GM23248 (cell line): ENCODE measurements around the gene TRIAP1. TPM values are rescaled to one million over a fixed set of nuclear protein-coding genes. Genes with fewer than 3 reads are reported as not detected.

ENCODE experiments used
- DNase-seq: peaks from one replicate; pipeline ENCODE4 v3.0.0-alpha.2; 2015
- H2AFZ ChIP-seq: fragments of 200-600 bp; sonication (generic); 2 replicates; pipeline ENCODE4 v1.6.1; 2016; ENCODE audit warnings: antibody characterized with exemption
- H3F3A ChIP-seq: fragments of 200-600 bp; sonication (generic); 2 replicates; pipeline ENCODE4 v1.6.1; 2016; ENCODE audit warnings: mild to moderate bottlenecking, antibody characterized with exemption, mixed run types; ENCODE audit not compliant: insufficient read depth
- H3K27ac ChIP-seq: fragments of 200-600 bp; sonication (generic); 2 replicates; pipeline ENCODE4 v1.5.1; 2016; ENCODE audit warnings: mild to moderate bottlenecking
- H3K27me3 ChIP-seq: fragments of 200-600 bp; sonication (generic); replicated peaks from 2 replicates; pipeline ENCODE4 v1.6.1; 2016; ENCODE audit warnings: mild to moderate bottlenecking; ENCODE audit not compliant: insufficient read depth
- H3K36me3 ChIP-seq: fragments of 200-600 bp; sonication (generic); 2 replicates; pipeline ENCODE4 v1.6.1; 2016; ENCODE audit warnings: low read depth, mild to moderate bottlenecking
- H3K4me1 ChIP-seq: fragments of 200-600 bp; sonication (generic); 2 replicates; pipeline ENCODE4 v1.6.1; 2016; ENCODE audit warnings: mild to moderate bottlenecking; ENCODE audit not compliant: insufficient read depth
- H3K4me2 ChIP-seq: fragments of 200-600 bp; sonication (generic); one replicate; pipeline ENCODE4 v1.6.1; 2016; ENCODE audit warnings: mild to moderate bottlenecking; ENCODE audit not compliant: unreplicated experiment
- H3K4me3 ChIP-seq: fragments of 200-600 bp; sonication (generic); 2 replicates; pipeline ENCODE4 v1.5.1; 2016; ENCODE audit warnings: mild to moderate bottlenecking
- H3K79me2 ChIP-seq: fragments of 200-600 bp; sonication (generic); 2 replicates; pipeline ENCODE4 v1.6.1; 2016; ENCODE audit warnings: mild to moderate bottlenecking; ENCODE audit not compliant: insufficient read depth
- H3K9ac ChIP-seq: fragments of 200-600 bp; sonication (generic); 2 replicates; pipeline ENCODE4 v1.6.1; 2016; ENCODE audit warnings: mild to moderate bottlenecking
- H3K9me2 ChIP-seq: fragments of 200-600 bp; sonication (generic); 2 replicates; pipeline ENCODE4 v1.6.1; 2016; ENCODE audit warnings: mixed run types, mild to moderate bottlenecking, moderate library complexity; ENCODE audit not compliant: insufficient read depth
- H3K9me3 ChIP-seq: fragments of 200-600 bp; sonication (generic); one replicate; pipeline ENCODE4 v1.6.1; 2017; ENCODE audit warnings: low read depth
- H4K20me1 ChIP-seq: fragments of 200-600 bp; sonication (generic); 2 replicates; pipeline ENCODE4 v1.6.0; 2016; ENCODE audit not compliant: insufficient read depth
- EZH2 ChIP-seq: fragments of 200-600 bp; sonication (generic); IDR thresholded peaks from 2 replicates; pipeline ENCODE4 v1.6.1; 2018; ENCODE audit warnings: antibody characterized with exemption, mild to moderate bottlenecking; ENCODE audit not compliant: insufficient read depth, poor library complexity, severe bottlenecking
- EZH2phosphoT487 ChIP-seq: fragments of 200-600 bp; sonication (generic); IDR thresholded peaks from 2 replicates; pipeline ENCODE4 v1.6.1; 2018; ENCODE audit warnings: antibody characterized with exemption, moderate library complexity, mild to moderate bottlenecking, low read depth; ENCODE audit not compliant: insufficient read depth
- WGBS, 2 experiments: methylation state at CpG; one replicate each; pipeline ENCODE4 v1.1.6; 2015 to 2017; ENCODE audit warnings: low lambda C conversion rate in 2 of 2, low coverage in 1 of 2; ENCODE audit errors: missing lambda C conversion rate in 2 of 2; 5-methylcytosine and 5-hydroxymethylcytosine counted together
- in situ Hi-C: fragments of 300-500 bp; cut with MboI; formaldehyde crosslinking; loops from 2 replicates; pipeline ENCODE4 v1.15.0; 2020
- polyA plus RNA-seq: library from polyadenylated mRNA; unstranded; fragments of >200 nt; fragmentation: Nextera tagmentation; extraction: Ambion mirVana; gene quantifications from 2 replicates; pipeline ENCODE4 v1.2.1, GENCODE V29; 2016
- total RNA-seq: library from RNA; depleted of rRNA; stranded (reverse); fragments of >200 nt; shearing (Covaris generic); gene quantifications from 2 replicates; pipeline ENCODE4 v1.2.3, GENCODE V29; 2014

The TRIAP1 gene
- total and polyA plus RNA-seq, 2 experiments from 2014 or later, result 45.6 to 68.6 TPM

- DNase-seq, result no peak
- Histone ChIP-seq H3K36me3 (peaks cover 81% of the 10 kb centered on the region), H2AFZ (no peak overlapping the region), H3K4me3 (no peak overlapping the region), H3K4me1 (peaks cover 12% of the 10 kb centered on the region; the same call in 1 of the 2 replicates), H3K79me2 (peaks cover 88% of the 10 kb centered on the region), H3K9ac (no peak overlapping the region), H3K9me2 (no peaks in the 10 kb centered on the region), H3K27me3 (no peaks in the 10 kb centered on the region), H3K4me2 (no peak overlapping the region), H4K20me1 (peaks cover 8% of the 10 kb centered on the region; the same call in 1 of the 2 replicates), H3F3A (peaks cover 53% of the 10 kb centered on the region), H3K27ac (no peak overlapping the region), H3K9me3 (no peaks in the 10 kb centered on the region)
- no peak for TF ChIP-seq EZH2phosphoT487
- no peak for TF ChIP-seq EZH2
- in situ Hi-C loops, result no loop called here
- 68 to 71% methylated on average over 3 of the region's 3 CpGs for WGBS, 2 experiments
These were observed 16.0 kb upstream of the TRIAP1 start for GRCh38 chr12:120462099-120462640.

GRCh38 chr12:120460157-120460556 lies 14.0 kb upstream of the TRIAP1 start:
- no peak for TF ChIP-seq EZH2phosphoT487
- TF ChIP-seq EZH2, result no peak
- no peaks in the 10 kb centered on the region for H3K27me3 ChIP-seq
- no peaks in the 10 kb centered on the region for H3K9me2 ChIP-seq
- no peaks in the 10 kb centered on the region for H3K9me3 ChIP-seq
- no peak for DNase-seq
- H3K36me3 ChIP-seq, result peaks cover 74% of the 10 kb centered on the region
- no peak overlapping the region for H3K4me2 ChIP-seq
- peaks cover 67% of the 10 kb centered on the region for H3K79me2 ChIP-seq
- H4K20me1 ChIP-seq, result 0 out of 2 replicates have a peak, but pooled peaks cover 4% of the 10 kb centered on the region
- no peaks in the 10 kb centered on the region for H3K4me1 ChIP-seq
- no peak overlapping the region for H3K27ac ChIP-seq
- H3K9ac ChIP-seq, result no peak overlapping the region
- WGBS, 2 experiments, result 94 to 100% methylated on average over 3 of the region's 3 CpGs
- no peak overlapping the region for H2AFZ ChIP-seq
- H3K4me3 ChIP-seq, result no peak overlapping the region
- H3F3A ChIP-seq, result peaks cover 61% of the 10 kb centered on the region
- in situ Hi-C loops, result no loop called here

GRCh38 chr12:120457133-120457532 lies 10.9 kb upstream of the TRIAP1 start:
- no peaks in the 10 kb centered on the region for H3K9me2 ChIP-seq
- no peak overlapping the region for H3K4me2 ChIP-seq
- H4K20me1 ChIP-seq, result 0 out of 2 replicates have a peak, but pooled peaks cover 4% of the 10 kb centered on the region
- in situ Hi-C loops, result no loop called here
- DNase-seq, result peak; percentile 14
- H3K79me2 ChIP-seq, result peaks cover 54% of the 10 kb centered on the region
- 78 to 79% methylated on average over 6 of the region's 6 CpGs for WGBS, 2 experiments
- H3K27ac ChIP-seq, result no peak overlapping the region
- no peak overlapping the region for H3K4me3 ChIP-seq
- no peak overlapping the region for H2AFZ ChIP-seq
- peaks cover 59% of the 10 kb centered on the region for H3F3A ChIP-seq
- no peak overlapping the region for H3K9ac ChIP-seq
- no peaks in the 10 kb centered on the region for H3K9me3 ChIP-seq
- no peak for TF ChIP-seq EZH2
- TF ChIP-seq EZH2phosphoT487, result no peak
- H3K36me3 ChIP-seq, result peaks cover 48% of the 10 kb centered on the region
- no peaks in the 10 kb centered on the region for H3K27me3 ChIP-seq
- H3K4me1 ChIP-seq, result no peaks in the 10 kb centered on the region

GRCh38 chr12:120455302-120455701 lies 9.1 kb upstream of the TRIAP1 start:
- Histone ChIP-seq H3K4me2 (no peak overlapping the region), H3K27ac (no peak overlapping the region), H3K9me2 (no peaks in the 10 kb centered on the region), H3K4me1 (no peaks in the 10 kb centered on the region), H4K20me1 (0 out of 2 replicates have a peak, but pooled peaks cover 2% of the 10 kb centered on the region), H2AFZ (no peak overlapping the region), H3K36me3 (peaks cover 34% of the 10 kb centered on the region), H3K9me3 (no peaks in the 10 kb centered on the region), H3K27me3 (no peaks in the 10 kb centered on the region), H3K9ac (no peak overlapping the region), H3F3A (peaks cover 43% of the 10 kb centered on the region), H3K79me2 (peaks cover 48% of the 10 kb centered on the region), H3K4me3 (no peak overlapping the region)
- in situ Hi-C loops, result no loop called here
- no peak for DNase-seq
- WGBS, 2 experiments, result 79 to 84% methylated on average over 7 of the region's 7 CpGs
- TF ChIP-seq EZH2phosphoT487 (no peak), EZH2 (no peak)
